Sigmoid colon (tissue), 7 donors: ENCODE measurements around the gene FAM184B. TPM values are rescaled to one million over a fixed set of nuclear protein-coding genes. Genes with fewer than 3 reads are reported as not detected.
"Not testable (repeated sequence)": the region's sequence is repeated elsewhere in the genome, so short reads cannot be mapped to it uniquely, and the experiment has no call there.

Experiments used
- DNase-seq: peaks from one replicate; pipeline ENCODE4 v3.0.0-alpha.2; 2019
- H3K27ac ChIP-seq, 4 donors: fragments of 200-600 bp; sonication (generic); one replicate each; pipeline ENCODE4 v1.5.1; 2016 to 2019; ENCODE audit warnings: mild to moderate bottlenecking in 1 of 4
- H3K27me3 ChIP-seq, 3 donors: fragments of 200-600 bp; sonication (generic); one replicate each; pipeline ENCODE4 v1.5.1; 2019; ENCODE audit warnings: mild to moderate bottlenecking in 1 of 3
- H3K36me3 ChIP-seq, 4 donors: fragments of 200-600 bp; sonication (generic); one replicate each; pipeline ENCODE4 v1.5.1; 2016 to 2019
- H3K4me1 ChIP-seq, 4 donors: fragments of 200-600 bp; sonication (generic); one replicate each; pipeline ENCODE4 v1.5.1; 2017 to 2019
- H3K4me3 ChIP-seq, 4 donors: fragments of 200-600 bp; sonication (generic); one replicate each; pipeline ENCODE4 v1.5.1; 2017 to 2019; ENCODE audit warnings: mild to moderate bottlenecking in 2 of 4, moderate library complexity in 1 of 4
- H3K9me3 ChIP-seq, 4 donors: fragments of 200-600 bp in 3 of 4; sonication (generic) in 3 of 4; one replicate each; pipeline versions ENCODE4 v1.5.1 to v1.6.1; 2013 to 2019
- CTCF ChIP-seq, 4 experiments: fragments of 450-650 bp in 3 of 4; fragments of 200-600 bp in 1 of 4; IDR thresholded peaks; one replicate each; pipeline ENCODE4 v1.5.1; 2016 to 2019; ENCODE audit warnings: antibody characterized with exemption in 4 of 4, mild to moderate bottlenecking in 3 of 4, moderate library complexity in 2 of 4
- EP300 ChIP-seq, 4 donors: sonication (generic); formaldehyde crosslinking; IDR thresholded peaks; one replicate each; pipeline ENCODE4 v1.6.1; 2017; ENCODE audit warnings: antibody characterized with exemption in 4 of 4
- POLR2A ChIP-seq, 2 donors: fragments of 450-650 bp; IDR thresholded peaks; one replicate each; pipeline ENCODE4 v1.6.1; 2016; ENCODE audit warnings: antibody characterized with exemption in 2 of 2, mild to moderate bottlenecking in 2 of 2, moderate library complexity in 2 of 2
- POLR2AphosphoS5 ChIP-seq, 4 donors: sonication (generic); formaldehyde crosslinking; IDR thresholded peaks; one replicate each; pipeline ENCODE4 v1.6.1; 2017; ENCODE audit warnings: antibody characterized with exemption in 4 of 4
- WGBS, 2 donors: extraction: QIAGEN DNeasy Blood & Tissue Kit; methylation state at CpG; one replicate each; pipeline ENCODE4 v1.1.7; 2013; 5-methylcytosine and 5-hydroxymethylcytosine counted together
- intact Hi-C: fragments of 100-400 bp; cut with DNase I; formaldehyde crosslinking; loops from one replicate; pipeline ENCODE4 v1.15.1; 2023
- polyA plus RNA-seq, 3 donors: library from polyadenylated mRNA; stranded (reverse); fragments of 200-250 nt; gene quantifications; one replicate each; pipeline ENCODE4 v1.2.3, GENCODE V29; 2013
- total RNA-seq, 4 donors: library from RNA; depleted of rRNA; stranded (reverse); fragments of >200 nt; gene quantifications; one replicate each; pipeline ENCODE4 v1.1.0, GENCODE V29; 2016
- donor health status: healthy with polysubstance abuse.
- donor health status: Bipolar disorder and iron deficiency.
- donor health status: healthy.

The FAM184B gene
- total and polyA plus RNA-seq, 7 donors, result under 0.01 to 0.23 (median 0.23) TPM; not detected in 4

- WGBS, 2 donors, result 93 to 94% methylated on average over 5 of the region's 5 CpGs
- no peaks in the 10 kb centered on the region for H3K9me3 ChIP-seq
- no peak overlapping the region for H3K4me3 ChIP-seq
- no peaks in the 10 kb centered on the region for H3K27me3 ChIP-seq
- DNase-seq, result no peak
- TF ChIP-seq POLR2AphosphoS5 (IDR thresholded peaks at IDR 0.05), result no peak
- TF ChIP-seq POLR2A (IDR thresholded peaks at IDR 0.05), result no peak
- no peak for TF ChIP-seq CTCF (IDR thresholded peaks at IDR 0.05)
- TF ChIP-seq EP300 (IDR thresholded peaks at IDR 0.05), result no peak
- intact Hi-C loops, result no loop called here
- H3K4me1 ChIP-seq, result no peaks in the 10 kb centered on the region
- H3K27ac ChIP-seq, result no peak overlapping the region
- H3K36me3 ChIP-seq, result no peaks in the 10 kb centered on the region
Measured at GRCh38 chr4:17690135-17690534, 91.3 kb downstream of the FAM184B start.

- DNase-seq, result no peak
- WGBS, 2 donors, result 64 to 87% methylated on average over 9 of the region's 9 CpGs
- TF ChIP-seq CTCF (IDR thresholded peaks at IDR 0.05), result no peak
- no peak for TF ChIP-seq POLR2AphosphoS5 (IDR thresholded peaks at IDR 0.05)
- no peak for TF ChIP-seq EP300 (IDR thresholded peaks at IDR 0.05)
- no peak for TF ChIP-seq POLR2A (IDR thresholded peaks at IDR 0.05)
Measured at GRCh38 chr4:17688011-17688441, 93.4 kb downstream of the FAM184B start.

GRCh38 chr4:17687237-17687857 lies 94.1 kb downstream of the FAM184B start:
- Histone ChIP-seq H3K4me3 (no peak overlapping the region), H3K4me1 (no peaks in the 10 kb centered on the region), H3K27ac (no peak overlapping the region), H3K27me3 (no peaks in the 10 kb centered on the region), H3K9me3 (no peaks in the 10 kb centered on the region), H3K36me3 (no peaks in the 10 kb centered on the region)
- no peak for DNase-seq
- TF ChIP-seq POLR2A (IDR thresholded peaks at IDR 0.05) (no peak), CTCF (IDR thresholded peaks at IDR 0.05) (no peak), POLR2AphosphoS5 (IDR thresholded peaks at IDR 0.05) (no peak), EP300 (IDR thresholded peaks at IDR 0.05) (no peak)
- intact Hi-C loops, result no loop called here
- 88% methylated on average over 10 of the region's 10 CpGs for WGBS, 2 donors

More at GRCh38 chr4:17688011-17688441, 93.4 kb downstream of the FAM184B start:
- H3K9me3 ChIP-seq, result no peaks in the 10 kb centered on the region
- H3K4me1 ChIP-seq, result no peaks in the 10 kb centered on the region
- H3K4me3 ChIP-seq, result no peak overlapping the region
- no peaks in the 10 kb centered on the region for H3K27me3 ChIP-seq
- no peaks in the 10 kb centered on the region for H3K36me3 ChIP-seq
- no peak overlapping the region for H3K27ac ChIP-seq
- intact Hi-C loops, result no loop called here

GRCh38 chr4:17684648-17685047 lies 96.8 kb downstream of the FAM184B start:
- WGBS, 2 donors, result 90% methylated on average over 4 of the region's 4 CpGs
- H3K4me1 ChIP-seq, H3K36me3 ChIP-seq, H3K4me3 ChIP-seq, intact Hi-C loops, H3K9me3 ChIP-seq, H3K27ac ChIP-seq, DNase-seq, H3K27me3 ChIP-seq: not testable (repeated sequence)

- TF ChIP-seq POLR2AphosphoS5 (IDR thresholded peaks at IDR 0.05), result no peak
- no peak for TF ChIP-seq EP300 (IDR thresholded peaks at IDR 0.05)
- no peak for TF ChIP-seq CTCF (IDR thresholded peaks at IDR 0.05)
- TF ChIP-seq POLR2A (IDR thresholded peaks at IDR 0.05), result no peak
- Histone ChIP-seq H3K4me1 (no peaks in the 10 kb centered on the region), H3K9me3 (no peaks in the 10 kb centered on the region), H3K27ac (no peak overlapping the region), H3K36me3 (no peaks in the 10 kb centered on the region), H3K4me3 (no peak overlapping the region), H3K27me3 (no peaks in the 10 kb centered on the region)
- DNase-seq, result no peak
- intact Hi-C loops, result no loop called here
- WGBS, 2 donors, result 67 to 73% methylated on average over 2 of the region's 2 CpGs
Measured at GRCh38 chr4:17682222-17682566, 99.2 kb downstream of the FAM184B start.
